Suprapubic skin (tissue), 4 donors: ENCODE measurements around the gene ATP1A3. TPM values are rescaled to one million over a fixed set of nuclear protein-coding genes. Genes with fewer than 3 reads are reported as not detected.

Source experiments
- DNase-seq, 2 donors: peaks; one replicate each; pipeline ENCODE4 v3.0.0-alpha.2; 2019; ENCODE audit warnings: low spot score in 2 of 2
- H3K27ac ChIP-seq: fragments of 200-600 bp; sonication (generic); one replicate; pipeline ENCODE4 v1.5.1; 2019
- H3K27me3 ChIP-seq: fragments of 200-600 bp; sonication (generic); one replicate; pipeline ENCODE4 v1.5.1; 2019
- H3K36me3 ChIP-seq: fragments of 200-600 bp; sonication (generic); one replicate; pipeline ENCODE4 v1.5.1; 2019
- H3K4me1 ChIP-seq: fragments of 200-600 bp; sonication (generic); one replicate; pipeline ENCODE4 v1.5.1; 2019
- H3K4me3 ChIP-seq: fragments of 200-600 bp; sonication (generic); one replicate; pipeline ENCODE4 v1.5.1; 2019; ENCODE audit warnings: mild to moderate bottlenecking
- H3K9me3 ChIP-seq: fragments of 200-600 bp; sonication (generic); one replicate; pipeline ENCODE4 v1.5.1; 2019
- CTCF ChIP-seq, 2 donors: fragments of 200-600 bp in 1 of 2; fragments of 450-650 bp in 1 of 2; sonication (generic) in 1 of 2; IDR thresholded peaks; one replicate each; pipeline ENCODE4 v1.5.1; 2016 to 2019; ENCODE audit warnings: antibody characterized with exemption in 2 of 2, mild to moderate bottlenecking in 1 of 2, moderate library complexity in 1 of 2
- EP300 ChIP-seq: sonication (generic); formaldehyde crosslinking; IDR thresholded peaks from one replicate; pipeline ENCODE4 v1.6.1; 2017; ENCODE audit warnings: antibody characterized with exemption
- POLR2A ChIP-seq, 2 donors: fragments of 450-650 bp; IDR thresholded peaks; one replicate each; pipeline ENCODE4 v1.6.1; 2017; ENCODE audit warnings: antibody characterized with exemption in 2 of 2, mild to moderate bottlenecking in 2 of 2, moderate library complexity in 2 of 2
- POLR2AphosphoS5 ChIP-seq, 3 donors: sonication (generic); formaldehyde crosslinking; IDR thresholded peaks; one replicate each; pipeline ENCODE4 v1.6.1; 2017; ENCODE audit warnings: antibody characterized with exemption in 3 of 3
- WGBS: methylation state at CpG from one replicate; pipeline ENCODE4 v1.1.5; 2018; 5-methylcytosine and 5-hydroxymethylcytosine counted together
- total RNA-seq, 4 donors: library from RNA; depleted of rRNA; stranded (reverse); fragments of >200 nt; gene quantifications; one replicate each; pipeline ENCODE4 v1.1.0, GENCODE V29; 2016

Gene ATP1A3
- total RNA-seq, 4 donors from 2014 or later, result not detected

GRCh38 chr19:41923045-41923788, 70.8 kb downstream of the ATP1A3 start:
- Histone ChIP-seq H3K36me3 (no peaks in the 10 kb centered on the region), H3K9me3 (no peaks in the 10 kb centered on the region), H3K27ac (no peak overlapping the region), H3K4me1 (peaks cover 6% of the 10 kb centered on the region), H3K4me3 (no peak overlapping the region), H3K27me3 (peaks cover 92% of the 10 kb centered on the region)
- no peak for DNase-seq
- no peak for TF ChIP-seq POLR2A (IDR thresholded peaks at IDR 0.05)
- TF ChIP-seq POLR2AphosphoS5 (IDR thresholded peaks at IDR 0.05), result no peak
- no peak for TF ChIP-seq EP300
- no peak for TF ChIP-seq CTCF (IDR thresholded peaks at IDR 0.05)
- 50% methylated on average over 4 of the region's 6 CpGs for WGBS

- no peaks in the 10 kb centered on the region for H3K9me3 ChIP-seq
- TF ChIP-seq CTCF (IDR thresholded peaks at IDR 0.05), result no peak
- TF ChIP-seq POLR2AphosphoS5 (IDR thresholded peaks at IDR 0.05), result no peak
- TF ChIP-seq POLR2A (IDR thresholded peaks at IDR 0.05), result no peak
- TF ChIP-seq EP300, result no peak
- peaks cover 92% of the 10 kb centered on the region for H3K27me3 ChIP-seq
- DNase-seq, result no peak
- no peak overlapping the region for H3K27ac ChIP-seq
- no peaks in the 10 kb centered on the region for H3K4me1 ChIP-seq
- WGBS, result 3% methylated on average over 17 of the region's 18 CpGs
- no peak overlapping the region for H3K4me3 ChIP-seq
- no peaks in the 10 kb centered on the region for H3K36me3 ChIP-seq
Observed at GRCh38 chr19:41922585-41922984, 71.4 kb downstream of the ATP1A3 start.

- TF ChIP-seq CTCF (IDR thresholded peaks at IDR 0.05) (no peak), POLR2A (IDR thresholded peaks at IDR 0.05) (no peak), EP300 (no peak), POLR2AphosphoS5 (IDR thresholded peaks at IDR 0.05) (no peak)
- Histone ChIP-seq H3K9me3 (no peaks in the 10 kb centered on the region), H3K27ac (no peak overlapping the region), H3K4me1 (no peaks in the 10 kb centered on the region), H3K4me3 (no peak overlapping the region), H3K36me3 (no peaks in the 10 kb centered on the region), H3K27me3 (peaks cover 92% of the 10 kb centered on the region)
- WGBS, result 13% methylated on average over 22 of the region's 22 CpGs
- no peak for DNase-seq
Observed at GRCh38 chr19:41921577-41922576, 72.2 kb downstream of the ATP1A3 start.

- peaks cover 93% of the 10 kb centered on the region for H3K27me3 ChIP-seq
- WGBS, result 4% methylated on average over 16 of the region's 26 CpGs
Observed at GRCh38 chr19:41920882-41921576, 73.0 kb downstream of the ATP1A3 start.

More at GRCh38 chr19:41920882-41921576, 73.0 kb downstream of the ATP1A3 start:
- TF ChIP-seq EP300, result no peak
- TF ChIP-seq POLR2A (IDR thresholded peaks at IDR 0.05), result no peak
- no peak for TF ChIP-seq POLR2AphosphoS5 (IDR thresholded peaks at IDR 0.05)
- TF ChIP-seq CTCF (IDR thresholded peaks at IDR 0.05), result no peak
- Histone ChIP-seq H3K27ac (no peak overlapping the region), H3K36me3 (no peaks in the 10 kb centered on the region), H3K4me3 (no peak overlapping the region), H3K9me3 (no peaks in the 10 kb centered on the region), H3K4me1 (no peaks in the 10 kb centered on the region)
- no peak for DNase-seq
